ENCODE measurements around the gene RAP1GDS1.

The RAP1GDS1 gene

GRCh38 chr4:98310867-98311266 is 49.7 kb downstream of the RAP1GDS1 start:
- Histone ChIP-seq H3K36me3 (ENCODE audit: control insufficient read depth in 2 of 2, insufficient read depth in 1 of 2, low read length in 2 of 2) (no peaks in the 10 kb centered on the region), H3K4me3 (ENCODE audit: low read depth, low read length) (no peak overlapping the region), H3K4me1 (ENCODE audit: control insufficient read depth, insufficient read depth, low read length) (no peaks in the 10 kb centered on the region), H3K9me3 (ENCODE audit: control insufficient read depth, insufficient read depth, low read depth, low read length) (no peaks in the 10 kb centered on the region), H3K27ac (ENCODE audit: extremely low read depth, low read depth, low read length) (no peak overlapping the region)
- TF ChIP-seq ZNF169 (tag by site-specific recombination; IDR thresholded peaks at IDR 0.05) (no peak), ZNF600 (tag by site-specific recombination; IDR thresholded peaks at IDR 0.05) (no peak), ZNF37A (tag by site-specific recombination; IDR thresholded peaks at IDR 0.05) (no peak), ZBTB49 (tag by site-specific recombination; IDR thresholded peaks at IDR 0.05; ENCODE audit: low read depth) (no peak), ZNF624 (tag by site-specific recombination; IDR thresholded peaks at IDR 0.05) (no peak), ZSCAN18 (tag by site-specific recombination; IDR thresholded peaks at IDR 0.05) (no peak), ZNF423 (tag by site-specific recombination; IDR thresholded peaks at IDR 0.05) (no peak), MEIS1 (CRISPR knock-in tag; IDR thresholded peaks at IDR 0.05; ENCODE audit: borderline replicate concordance) (no peak), ZNF433 (tag by site-specific recombination; IDR thresholded peaks at IDR 0.05; ENCODE audit: low read depth) (no peak), ZNF350 (tag by site-specific recombination; IDR thresholded peaks at IDR 0.05) (no peak), ZNF16 (tag by site-specific recombination; IDR thresholded peaks at IDR 0.05; ENCODE audit: low read depth) (no peak), ZNF660 (tag by site-specific recombination; IDR thresholded peaks at IDR 0.05) (no peak), ZNF398 (tag by site-specific recombination; IDR thresholded peaks at IDR 0.05) (no peak), ZNF585B (tag by site-specific recombination; IDR thresholded peaks at IDR 0.05) (no peak), SP7 (tag by site-specific recombination; IDR thresholded peaks at IDR 0.05) (no peak), BCL6B (tag by site-specific recombination; IDR thresholded peaks at IDR 0.05) (no peak), SP3 (tag by site-specific recombination; IDR thresholded peaks at IDR 0.05) (no peak), ZNF184 (tag by site-specific recombination; IDR thresholded peaks at IDR 0.05) (no peak)
- ChIA-PET CTCF (no interaction called here), POLR2A (no interaction called here)

DNA sequence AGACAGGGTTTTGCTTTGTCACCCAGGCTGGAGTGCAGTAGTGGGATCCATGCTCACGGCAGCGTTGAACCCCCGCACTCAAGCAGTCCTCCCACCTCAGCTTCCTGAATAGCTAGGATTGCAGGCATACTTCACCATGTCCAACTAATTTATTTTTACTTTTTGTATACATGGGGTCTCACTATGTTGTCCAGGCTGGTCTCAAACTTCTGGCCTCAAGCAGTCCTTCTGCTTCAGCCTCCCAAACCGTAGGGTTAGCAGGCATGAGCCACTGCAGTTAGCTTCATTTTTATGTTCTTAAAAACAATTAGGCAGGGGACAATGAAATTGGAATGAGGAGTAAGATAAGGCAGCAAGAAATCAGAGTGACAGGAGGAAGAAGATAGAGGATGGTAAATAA is 50.5 kb downstream of the RAP1GDS1 start:
- Histone ChIP-seq H3K4me3 (ENCODE audit: low read depth, low read length) (no peak overlapping the region), H3K27ac (ENCODE audit: extremely low read depth, low read depth, low read length) (no peak overlapping the region), H3K9me3 (ENCODE audit: control insufficient read depth, insufficient read depth, low read depth, low read length) (no peaks in the 10 kb centered on the region), H3K4me1 (ENCODE audit: control insufficient read depth, insufficient read depth, low read length) (no peaks in the 10 kb centered on the region), H3K36me3 (ENCODE audit: control insufficient read depth in 2 of 2, insufficient read depth in 1 of 2, low read length in 2 of 2) (no peaks in the 10 kb centered on the region)
- ChIA-PET CTCF (no interaction called here), POLR2A (no interaction called here)
- TF ChIP-seq ZNF664 (tag by site-specific recombination; IDR thresholded peaks at IDR 0.05) (no peak), KLF16 (tag by site-specific recombination; IDR thresholded peaks at IDR 0.05) (no peak), PRDM1 (tag by site-specific recombination; IDR thresholded peaks at IDR 0.05) (no peak), ZNF350 (tag by site-specific recombination; IDR thresholded peaks at IDR 0.05) (no peak), ZNF133 (tag by site-specific recombination; IDR thresholded peaks at IDR 0.05) (no peak), ZNF248 (tag by site-specific recombination; IDR thresholded peaks at IDR 0.05) (no peak), ZBTB44 (tag by site-specific recombination; IDR thresholded peaks at IDR 0.05) (no peak), ZNF132 (tag by site-specific recombination; IDR thresholded peaks at IDR 0.05; ENCODE audit: borderline replicate concordance) (no peak), ZBTB10 (tag by site-specific recombination; IDR thresholded peaks at IDR 0.05) (no peak), ZBTB21 (tag by site-specific recombination; IDR thresholded peaks at IDR 0.05) (no peak)
